ENCODE data around the gene KRTAP3-2. TPM values are rescaled to one million over a fixed set of nuclear protein-coding genes. Genes with fewer than 3 reads are reported as not detected.
"Not testable (repeated sequence)": the region's sequence is repeated elsewhere in the genome, so short reads cannot be mapped to it uniquely, and the experiment has no call there.

KRTAP3-2 gene
- not detected for total RNA-seq

DNA sequence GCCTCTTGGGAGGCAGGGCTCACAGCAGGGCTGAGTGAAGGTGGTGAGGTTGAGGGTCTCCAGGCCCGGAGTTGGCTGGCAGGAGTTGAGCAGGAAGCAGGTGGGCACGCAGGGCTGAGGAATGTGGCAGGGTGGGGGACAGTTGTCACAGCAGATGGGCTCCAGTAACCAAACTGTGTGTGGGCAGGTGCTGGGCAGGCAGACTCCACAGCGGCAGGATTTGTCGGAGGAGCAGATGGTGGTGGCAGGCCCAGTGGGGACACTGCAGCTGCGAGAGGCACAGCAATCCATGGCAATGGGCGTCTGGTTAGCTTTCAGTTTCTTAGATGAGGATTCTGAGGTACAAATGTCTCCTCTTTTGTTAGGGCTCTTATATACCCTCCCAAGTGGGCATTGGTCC lies at the start of gene KRTAP3-2:
Gene KRTAP3-2 (minus strand): TSS at position 344 of the 400 bp plus-strand sequence. CDS start 53 bp downstream, at position 291.
- H3K4me1 Mint-ChIP-seq (ENCODE audit: low read depth); DNase-seq; H3K27ac Mint-ChIP-seq; H3K9me3 Mint-ChIP-seq; POLR2A ChIA-PET; ATAC-seq; H3K4me3 Mint-ChIP-seq; H3K36me3 Mint-ChIP-seq (ENCODE audit: low read depth); CTCF ChIA-PET; intact Hi-C loops (cut with micrococcal nuclease): not testable (repeated sequence)
- peaks cover 15% of the 10 kb centered on the region for H3K27me3 Mint-ChIP-seq

GRCh38 chr17:41049110-41049509 lies 49.4 kb upstream of the KRTAP3-2 start:
- Mint-ChIP-seq H3K9me3 (no peaks in the 10 kb centered on the region), H3K27me3 (peaks cover 16% of the 10 kb centered on the region), H3K4me3 (no peak overlapping the region), H3K36me3 (ENCODE audit: low read depth) (no peaks in the 10 kb centered on the region), H3K4me1 (ENCODE audit: low read depth) (peaks cover 2% of the 10 kb centered on the region), H3K27ac (no peak overlapping the region)
- POLR2A ChIA-PET, result no interaction called here
- CTCF ChIA-PET, result no interaction called here
- ATAC-seq (no peak), DNase-seq (no peak)
- intact Hi-C loops (cut with micrococcal nuclease), result no loop called here
- TF ChIP-seq CTCF (IDR thresholded peaks at IDR 0.05), result no peak

- ChIA-PET CTCF (no interaction called here), POLR2A (no interaction called here)
- Mint-ChIP-seq H3K36me3 (ENCODE audit: low read depth) (no peaks in the 10 kb centered on the region), H3K9me3 (peaks cover 3% of the 10 kb centered on the region), H3K27ac (no peak overlapping the region), H3K4me1 (ENCODE audit: low read depth) (peaks cover 3% of the 10 kb centered on the region), H3K27me3 (peaks cover 13% of the 10 kb centered on the region), H3K4me3 (no peak overlapping the region)
- intact Hi-C loops (cut with micrococcal nuclease), result no loop called here
- ATAC-seq (no peak), DNase-seq (no peak)
- no peak for TF ChIP-seq CTCF (IDR thresholded peaks at IDR 0.05)
Observed at GRCh38 chr17:41048441-41048840, 48.7 kb upstream of the KRTAP3-2 start.

DNA sequence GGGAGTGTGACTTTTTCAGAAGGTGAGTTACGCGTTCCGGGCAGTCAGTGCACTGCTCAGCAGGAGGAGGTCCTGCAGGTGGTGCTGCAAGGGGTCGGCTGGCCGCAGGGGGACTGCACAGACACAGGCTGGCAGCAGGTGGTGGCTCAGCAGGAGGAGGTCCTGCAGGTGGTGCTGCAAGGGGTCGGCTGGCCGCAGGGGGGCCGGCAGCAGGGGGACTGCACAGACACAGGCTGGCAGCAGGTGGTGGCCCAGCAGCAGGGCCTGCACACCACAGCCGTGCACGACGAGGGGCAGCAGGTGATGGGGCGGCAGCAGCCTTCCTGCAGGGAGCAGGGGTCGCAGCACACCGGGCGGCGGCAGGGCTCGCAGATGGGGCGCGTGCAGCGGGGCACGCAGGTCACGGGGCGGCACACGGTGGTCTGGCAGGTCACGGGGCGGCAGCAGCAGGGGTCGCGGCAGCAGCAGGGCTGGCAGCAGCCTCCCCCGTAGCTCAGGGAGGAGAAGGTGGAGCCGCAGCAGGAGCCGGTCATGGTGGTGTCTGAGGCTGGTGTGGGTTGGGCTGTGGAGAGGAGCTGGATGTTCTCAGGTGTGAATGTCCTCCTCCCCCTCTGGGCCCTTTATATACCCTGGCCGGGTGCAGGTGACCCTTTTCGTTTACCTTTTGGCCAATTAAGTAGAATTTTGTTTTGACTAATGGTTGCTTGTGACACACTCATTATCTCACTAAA lies 47.2 kb upstream of the KRTAP3-2 start, which contains the start of gene KRTAP2-1:
Gene KRTAP2-1 (minus strand): TSS at position 582 of the 731 bp plus-strand sequence. CDS start 49 bp downstream, at position 533.
- H3K9me3 Mint-ChIP-seq; H3K27ac Mint-ChIP-seq; CTCF ChIA-PET; DNase-seq; H3K36me3 Mint-ChIP-seq (ENCODE audit: low read depth); H3K4me1 Mint-ChIP-seq (ENCODE audit: low read depth); H3K4me3 Mint-ChIP-seq; POLR2A ChIA-PET; intact Hi-C loops (cut with micrococcal nuclease); ATAC-seq: not testable (repeated sequence)
- H3K27me3 Mint-ChIP-seq, result peaks cover 13% of the 10 kb centered on the region

DNA sequence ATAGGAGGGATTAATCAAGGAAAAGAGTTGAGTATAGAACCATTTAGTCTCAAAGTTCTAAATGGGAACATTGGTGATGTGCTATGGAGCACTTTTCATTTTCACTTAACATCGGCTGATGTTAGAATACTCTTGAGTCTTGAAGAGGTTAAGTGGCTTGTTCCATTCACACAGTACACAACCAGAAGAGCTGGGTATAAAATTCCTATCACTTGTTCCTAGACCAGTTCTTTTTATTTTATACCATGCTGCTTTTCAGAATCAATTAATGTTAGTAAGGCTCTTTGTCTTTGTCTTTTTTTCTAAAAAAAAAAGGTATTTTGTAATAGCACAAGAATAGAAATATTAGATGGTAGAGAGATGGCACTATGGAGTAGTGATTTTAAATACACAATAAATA lies 43.2 kb upstream of the KRTAP3-2 start:
- intact Hi-C loops (cut with micrococcal nuclease), result no loop called here
- POLR2A ChIA-PET, result no interaction called here
- H3K9me3 Mint-ChIP-seq, result peaks cover 6% of the 10 kb centered on the region

GRCh38 chr17:41040783-41041571 lies 41.3 kb upstream of the KRTAP3-2 start, which contains the start of gene KRTAP1-1:
Gene KRTAP1-1, minus strand, starts transcription at chr17:41041450. Its CDS starts 53 bp downstream, at chr17:41041397.
- H3K36me3 Mint-ChIP-seq (ENCODE audit: low read depth); POLR2A ChIA-PET; intact Hi-C loops (cut with micrococcal nuclease); DNase-seq; H3K4me3 Mint-ChIP-seq; H3K27me3 Mint-ChIP-seq; H3K4me1 Mint-ChIP-seq (ENCODE audit: low read depth); ATAC-seq; H3K27ac Mint-ChIP-seq; CTCF ChIA-PET; H3K9me3 Mint-ChIP-seq: not testable (repeated sequence)

More for the DNA sequence above, 43.2 kb upstream of the KRTAP3-2 start:
- CTCF ChIA-PET, result no interaction called here
- no peak for TF ChIP-seq CTCF (IDR thresholded peaks at IDR 0.05)
- peaks cover 13% of the 10 kb centered on the region for H3K27me3 Mint-ChIP-seq
- H3K27ac Mint-ChIP-seq, result no peak overlapping the region
- no peak for DNase-seq
- H3K36me3 Mint-ChIP-seq (ENCODE audit: low read depth), result no peaks in the 10 kb centered on the region
- ATAC-seq, result no peak
- H3K4me1 Mint-ChIP-seq (ENCODE audit: low read depth), result peaks cover 3% of the 10 kb centered on the region
- H3K4me3 Mint-ChIP-seq, result no peak overlapping the region

Measured in activated CD8-positive, alpha-beta T cell treated with anti-CD3 and anti-CD28 coated beads for 36 hours (primary cell).